HG03103 (cell line): Measurements from ENCODE around the gene KCNA10.

Experiments
- ATAC-seq: cut with Tn5 transposase; IDR thresholded peaks from one replicate; pipeline ENCODE4 v1.9.1; 2021; ENCODE audit warnings: low read depth; ENCODE audit not compliant: unreplicated experiment

KCNA10 gene

DNA sequence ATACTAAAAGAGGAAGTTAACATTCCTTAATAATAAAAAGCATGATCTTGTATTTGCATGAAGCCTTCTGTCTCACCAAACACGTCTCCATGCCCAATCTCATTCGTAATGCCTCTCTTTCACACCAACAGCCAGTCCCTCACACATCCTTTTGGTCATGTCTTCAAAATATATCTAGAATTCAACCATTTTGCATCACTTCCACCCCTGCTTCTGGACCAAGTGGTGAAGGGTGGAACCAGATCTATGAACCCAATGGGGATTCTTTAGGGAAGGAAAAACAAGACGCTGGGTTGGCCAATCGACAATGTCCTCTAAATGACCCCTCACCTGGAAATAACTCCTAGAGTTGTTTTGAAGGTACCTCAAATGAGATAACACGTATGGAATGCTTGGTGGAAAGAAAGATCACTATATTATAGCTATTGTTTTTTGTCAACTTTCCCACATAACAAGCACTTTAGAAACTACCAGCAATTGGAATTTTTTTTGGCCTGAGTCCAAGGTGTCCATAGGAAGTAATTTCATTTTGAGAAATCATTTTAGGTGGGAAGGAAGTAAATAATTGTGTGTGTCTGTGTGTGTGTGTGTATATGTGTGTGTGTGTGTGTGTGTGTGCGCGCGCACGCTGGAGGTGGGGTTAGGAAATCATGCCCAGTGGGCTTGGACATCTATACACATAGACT, at the start of gene KCNA10:
KCNA10 (minus strand) TSS at position 51 of the 686 bp plus-strand sequence. CDS start 388 bp downstream, outside the sequence.
- no peak for ATAC-seq

DNA sequence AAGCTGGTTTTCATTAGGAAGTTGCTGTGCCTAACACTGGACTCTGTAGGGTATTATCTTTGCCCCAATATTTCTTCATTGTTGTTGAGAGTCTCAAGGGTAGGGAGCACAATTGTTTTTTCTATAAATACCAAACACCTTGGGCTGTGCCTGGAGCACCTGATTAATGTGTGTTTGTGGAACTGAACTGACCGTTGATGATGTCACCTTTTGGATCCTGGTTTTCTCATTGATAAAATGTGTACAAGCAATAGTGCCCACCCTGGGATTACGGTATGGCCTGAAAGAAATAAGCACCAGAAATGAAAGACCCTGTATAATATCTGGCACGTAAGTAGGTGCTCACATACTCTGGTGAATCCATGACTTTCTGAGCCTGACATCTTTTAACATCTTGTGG, 47.9 kb upstream of the KCNA10 start:
- ATAC-seq: no peak

DNA sequence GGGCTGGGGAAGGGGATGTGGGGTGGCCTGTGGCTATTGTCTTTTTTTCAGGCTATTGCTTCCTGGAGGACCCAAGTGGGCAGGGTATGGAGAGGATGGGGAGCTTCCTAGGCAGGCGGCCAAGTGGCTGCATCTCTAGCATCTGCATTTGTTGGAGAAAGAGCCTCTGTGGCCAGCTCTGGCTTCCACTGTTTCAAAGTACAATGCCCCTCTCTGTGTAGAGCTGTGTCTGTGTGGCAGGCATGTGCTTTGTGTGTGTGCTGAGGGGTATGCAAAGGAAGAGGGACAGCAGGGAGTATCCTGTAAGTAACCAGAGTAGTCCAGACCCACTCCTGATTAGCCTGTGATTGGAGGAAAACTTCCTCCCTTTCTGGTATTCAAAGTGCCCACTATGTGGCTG, 46.6 kb upstream of the KCNA10 start:
- ATAC-seq: no peak

- no peak for ATAC-seq
Measured at GRCh38 chr1:110563089-110563488, 44.1 kb upstream of the KCNA10 start.

DNA sequence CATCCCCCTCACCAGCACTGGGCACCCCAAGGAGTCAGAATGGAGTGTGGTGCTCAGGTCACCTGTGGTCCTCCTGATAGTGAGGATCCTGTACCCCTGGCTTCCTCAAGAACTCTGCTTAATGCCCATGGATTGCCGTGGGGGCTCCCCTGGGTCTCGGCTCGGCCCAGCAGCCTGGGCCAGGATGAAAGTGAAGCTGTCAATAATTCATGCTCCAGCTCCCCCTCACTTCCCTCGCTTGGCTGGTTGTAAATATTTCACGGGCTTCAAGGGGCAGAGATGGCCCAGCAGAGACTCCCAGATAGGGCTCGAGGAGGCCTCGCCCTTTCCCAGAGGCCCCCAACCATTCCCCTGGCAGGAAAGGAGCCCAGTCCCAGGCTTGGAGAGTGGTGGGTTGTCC, 42.6 kb upstream of the KCNA10 start:
- no peak for ATAC-seq

- ATAC-seq: no peak
Measured at GRCh38 chr1:110559157-110559556, 40.2 kb upstream of the KCNA10 start.

- no peak for ATAC-seq
Measured at GRCh38 chr1:110557481-110557880, 38.5 kb upstream of the KCNA10 start.

- no peak for ATAC-seq
Measured at GRCh38 chr1:110556471-110556807, 37.5 kb upstream of the KCNA10 start.

GRCh38 chr1:110555807-110556470, 37.0 kb upstream of the KCNA10 start:
- no peak for ATAC-seq

DNA sequence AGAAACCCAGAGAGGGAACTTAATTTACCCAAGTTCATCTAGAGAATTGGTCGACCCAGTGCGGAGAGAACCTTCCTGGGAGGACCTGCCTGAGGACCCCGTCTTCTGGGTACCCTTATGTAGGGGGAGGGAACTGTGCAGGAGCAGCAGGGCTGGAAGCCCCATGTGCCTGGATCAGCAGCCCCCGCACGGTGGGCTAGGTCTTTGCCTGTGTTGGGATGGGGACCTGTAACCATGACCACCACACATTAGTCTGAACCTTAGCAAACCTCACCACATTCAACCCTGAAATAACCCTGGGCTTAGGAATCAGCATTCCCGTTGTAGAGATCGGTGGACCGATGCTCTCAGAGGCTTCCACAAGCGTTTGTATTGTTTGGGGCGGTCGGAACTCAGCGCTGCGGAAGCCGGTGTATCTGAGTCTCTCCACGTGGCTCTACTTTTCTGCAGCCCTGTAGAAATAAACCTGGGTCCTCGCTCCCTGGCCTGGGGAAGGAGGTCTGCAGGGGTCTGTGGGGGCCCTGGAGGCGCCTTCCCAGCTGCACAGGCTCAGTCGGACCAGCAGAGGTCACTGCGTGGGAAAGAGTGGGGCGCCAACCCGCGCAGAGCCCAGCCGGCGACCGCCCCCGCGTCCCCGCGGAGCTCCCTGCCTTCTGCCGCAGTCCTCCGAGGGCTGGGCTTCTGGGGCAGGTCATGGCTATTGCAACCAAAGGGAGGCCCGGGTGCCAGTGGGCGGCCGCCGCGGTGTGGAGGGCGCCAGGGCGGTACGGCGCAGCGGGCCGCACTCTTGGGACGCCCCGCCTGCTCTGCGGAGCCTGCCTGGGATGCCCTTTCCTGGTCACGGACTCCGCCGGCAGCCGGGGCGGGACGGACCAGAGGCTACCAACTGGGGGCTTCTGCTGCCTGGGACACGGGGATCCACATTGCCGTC, 36.2 kb upstream of the KCNA10 start:
- no peak for ATAC-seq

DNA sequence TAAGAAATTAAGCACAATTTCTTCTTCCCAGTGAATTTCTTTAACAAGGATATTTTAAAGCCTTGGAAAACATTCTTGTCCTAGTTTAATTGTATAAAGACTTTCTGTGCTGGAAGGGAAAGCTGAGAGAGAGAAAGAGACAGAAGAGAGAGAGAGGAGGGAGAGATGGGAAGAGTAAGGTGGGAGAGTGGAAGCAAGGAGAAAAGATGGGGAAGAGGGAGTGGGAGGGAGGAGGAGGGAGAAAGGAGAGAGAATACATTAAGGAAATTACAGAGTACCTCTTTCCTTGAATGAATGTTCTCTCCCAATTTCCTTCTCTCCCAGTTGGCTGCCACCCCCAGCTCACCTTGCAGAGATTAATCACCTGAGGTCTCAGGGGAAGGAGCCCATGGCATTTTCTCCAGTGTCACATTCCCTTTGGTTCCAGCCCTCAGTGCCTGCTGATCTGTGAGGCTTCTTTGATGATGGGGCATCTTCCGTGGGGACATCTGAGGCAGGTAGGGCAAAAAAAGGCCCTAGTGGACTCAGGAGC, 32.4 kb upstream of the KCNA10 start:
- no peak for ATAC-seq

DNA sequence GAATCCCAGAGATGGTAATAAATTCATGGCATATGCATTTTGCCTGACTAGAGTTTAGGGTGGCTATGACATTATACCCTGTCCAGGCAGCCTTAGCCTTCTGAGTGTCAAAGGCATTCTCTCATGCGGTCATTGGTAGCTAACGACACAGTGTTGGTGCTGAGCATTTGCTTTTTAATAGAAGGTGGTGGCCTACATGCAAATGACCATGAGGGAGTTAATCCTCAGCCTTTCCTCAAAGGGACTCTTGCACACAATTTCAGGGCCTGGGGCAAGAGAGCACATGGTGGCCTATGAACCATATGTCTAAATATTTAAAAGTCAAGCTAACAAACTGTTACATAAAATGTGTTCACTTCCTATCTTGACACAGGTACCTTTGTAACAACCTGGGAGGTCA, 30.9 kb upstream of the KCNA10 start:
- ATAC-seq: no peak

GRCh38 chr1:110548381-110548780, 29.4 kb upstream of the KCNA10 start:
- ATAC-seq: no peak

DNA sequence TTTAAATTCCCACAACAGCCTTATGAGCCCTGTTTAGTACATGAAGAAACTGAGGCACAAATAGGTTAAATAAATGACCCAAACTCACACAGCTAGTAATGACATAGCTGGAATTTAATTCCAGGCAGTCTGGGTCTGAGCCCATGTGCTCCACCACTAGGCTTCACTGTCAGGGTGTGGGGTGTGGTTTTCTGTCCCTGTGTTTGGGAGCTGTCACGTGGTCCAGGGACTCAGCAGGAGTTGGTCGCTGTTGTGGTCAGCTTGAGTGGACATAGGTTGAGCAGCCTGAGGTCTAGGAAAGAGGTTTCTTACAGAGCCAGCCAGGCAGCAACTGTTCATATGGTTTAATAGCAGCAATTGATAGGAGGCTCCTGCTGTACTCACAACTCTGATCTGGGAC, 28.0 kb upstream of the KCNA10 start:
- no peak for ATAC-seq

DNA sequence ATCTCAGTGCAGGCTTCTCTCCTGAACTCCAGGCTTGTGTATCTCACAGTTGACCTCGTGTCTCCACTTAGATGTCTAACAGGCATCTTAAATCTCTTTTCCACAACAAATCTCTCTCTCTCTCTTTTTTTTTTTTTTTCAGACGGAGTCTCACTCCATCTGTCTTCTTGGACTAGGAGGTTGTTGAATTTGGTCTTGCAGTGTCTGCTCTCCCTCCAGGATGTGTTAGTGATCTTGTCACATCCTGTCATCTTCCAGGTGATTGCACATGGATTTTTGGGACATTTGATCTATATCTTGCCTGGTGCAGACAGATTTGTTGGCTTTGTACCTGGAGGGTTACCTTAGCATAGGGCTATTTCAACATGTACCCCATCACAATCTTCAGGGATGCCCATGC, 26.5 kb upstream of the KCNA10 start:
- no peak for ATAC-seq

DNA sequence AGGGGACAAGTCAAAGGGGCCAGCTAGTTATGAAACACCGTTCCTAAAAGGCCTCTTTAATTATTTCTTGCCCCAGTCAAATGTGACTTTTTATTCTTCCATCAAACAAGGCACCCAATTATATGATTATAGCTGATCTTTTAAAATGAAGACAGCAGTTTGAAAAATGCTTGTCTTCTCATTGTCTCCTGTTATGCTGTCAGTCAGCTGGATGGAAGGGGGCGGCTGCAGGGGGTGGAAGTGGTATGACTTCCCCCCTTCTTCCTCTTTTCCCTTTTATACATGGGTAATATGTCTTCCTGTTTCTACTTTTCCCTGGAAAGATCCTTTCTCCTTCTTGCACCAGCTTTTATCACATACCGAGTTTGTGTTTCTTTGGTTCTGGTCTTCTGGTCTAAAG, 25.8 kb upstream of the KCNA10 start:
- ATAC-seq: no peak

DNA sequence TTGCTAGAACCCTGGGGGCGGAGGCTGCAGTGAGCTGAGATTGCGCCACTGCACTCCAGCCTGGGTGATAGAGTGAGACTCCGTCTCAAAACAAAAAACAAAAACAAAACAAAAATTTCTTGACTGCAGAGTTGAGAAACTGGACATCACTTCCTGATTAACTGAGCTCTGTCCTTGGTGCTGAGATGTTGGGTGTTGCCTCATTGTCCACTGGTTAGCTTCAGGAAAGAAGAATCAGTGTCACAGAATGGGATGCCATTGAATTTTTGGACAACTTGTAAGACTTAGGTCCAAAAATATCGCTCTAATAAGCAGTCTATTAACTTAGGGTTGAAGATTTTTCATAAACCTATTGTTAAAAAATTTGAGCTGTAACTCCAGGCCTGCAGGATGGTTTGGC, 23.8 kb upstream of the KCNA10 start:
- ATAC-seq: no peak

DNA sequence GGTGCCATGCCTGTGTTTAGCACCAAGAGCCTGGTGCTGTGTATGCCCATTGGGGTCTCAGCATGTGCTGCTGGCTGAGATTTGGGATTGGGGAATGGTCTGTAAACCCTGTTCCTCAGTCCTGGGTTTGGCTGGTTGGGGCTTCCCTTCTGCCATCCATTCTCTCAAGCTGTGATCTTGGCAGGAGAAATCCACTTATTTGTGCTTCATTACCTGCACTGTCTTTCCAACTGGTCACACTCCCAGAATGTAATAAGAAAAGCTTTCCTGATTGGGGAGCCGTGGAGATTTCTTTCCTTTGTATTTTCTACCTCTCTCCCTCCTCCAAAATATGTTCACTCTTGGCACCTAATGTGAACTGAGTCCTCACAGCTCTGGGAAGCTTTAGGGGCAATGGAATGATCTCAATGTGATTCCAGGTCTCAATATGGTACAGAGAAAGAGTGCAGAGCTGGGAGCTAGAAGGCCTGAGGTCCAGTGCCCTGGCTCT, 23.0 kb upstream of the KCNA10 start:
- no peak for ATAC-seq

DNA sequence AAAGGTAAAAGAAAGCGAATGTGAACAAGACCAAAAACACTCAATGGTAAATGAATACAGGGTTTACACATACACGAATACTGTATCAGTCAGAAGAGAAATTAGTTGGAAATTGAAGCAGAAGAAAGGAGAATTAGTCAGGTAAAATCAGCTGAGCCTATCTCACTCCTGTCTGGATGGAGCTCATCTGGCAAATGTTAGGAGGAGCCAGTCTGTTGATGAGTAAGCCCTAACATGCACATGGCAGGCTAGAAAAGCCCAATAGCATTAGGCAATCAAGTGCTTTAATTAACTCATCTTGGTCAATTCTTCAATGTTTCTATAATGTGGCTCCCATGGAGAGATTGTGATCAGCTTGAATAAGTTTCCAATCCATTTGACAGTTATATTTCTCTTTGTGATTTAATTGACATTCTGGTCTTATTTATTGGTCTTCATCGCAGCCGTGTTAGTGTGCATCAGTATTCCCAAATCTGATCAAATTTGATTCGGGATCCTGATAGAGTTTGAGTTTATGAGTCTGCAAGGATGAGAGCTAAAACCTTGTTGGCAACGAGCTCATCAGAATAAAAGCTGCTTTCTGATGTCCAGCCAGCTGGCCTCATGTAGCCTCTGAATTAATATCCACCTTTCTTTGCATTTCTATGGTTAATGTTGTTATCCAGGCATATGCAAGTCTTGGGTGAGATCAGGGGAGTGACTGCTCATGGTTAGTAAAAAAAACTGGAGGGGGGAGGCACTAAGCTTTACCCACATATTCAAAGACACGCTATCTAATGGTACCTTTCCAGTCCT, 22.1 kb upstream of the KCNA10 start:
- ATAC-seq: no peak

- ATAC-seq: no peak
Measured at GRCh38 chr1:110538921-110539320, 19.9 kb upstream of the KCNA10 start.
